Calu3 (cell line): ENCODE results near the gene TMC1. TPM values are rescaled to one million over a fixed set of nuclear protein-coding genes. Genes with fewer than 3 reads are reported as not detected.

Source experiments
- BruUV-seq: library from RNA; stranded (reverse); fragments of 400-500 nt; replicated peaks from 2 replicates; lab custom pipeline; 2021; lab: Mats Ljungman, UMichigan
- CTCF ChIA-PET: fragments of 300-600 bp; sonication (Branson Sonifier 250); formaldehyde crosslinking; loops from one replicate; lab custom pipeline; 2022; ENCODE audit warnings: antibody characterized with exemption; lab: Charles Lee
- DNase-seq: peaks from one replicate; pipeline ENCODE4 v3.0.0; 2022
- H3K27ac Mint-ChIP-seq: one replicate; pipeline ENCODE4 v1.8.0; 2022; ENCODE audit warnings: mixed read lengths; ENCODE audit not compliant: unreplicated experiment
- H3K27me3 Mint-ChIP-seq: one replicate; pipeline ENCODE4 v1.8.0; 2022; ENCODE audit warnings: mixed read lengths; ENCODE audit not compliant: unreplicated experiment
- H3K36me3 Mint-ChIP-seq: one replicate; pipeline ENCODE4 v1.8.0; 2022; ENCODE audit warnings: mild to moderate bottlenecking, moderate library complexity, mixed read lengths; ENCODE audit not compliant: insufficient read depth, unreplicated experiment
- H3K4me1 Mint-ChIP-seq: one replicate; pipeline ENCODE4 v1.8.0; 2022; ENCODE audit warnings: mild to moderate bottlenecking, low read depth, mixed read lengths; ENCODE audit not compliant: unreplicated experiment
- H3K4me3 Mint-ChIP-seq: one replicate; pipeline ENCODE4 v1.8.0; 2022; ENCODE audit warnings: mild to moderate bottlenecking, low read depth, moderate library complexity, mixed read lengths; ENCODE audit not compliant: unreplicated experiment
- H3K9me3 Mint-ChIP-seq: one replicate; pipeline ENCODE4 v1.8.0; 2022; ENCODE audit warnings: low read depth, mixed read lengths; ENCODE audit not compliant: unreplicated experiment
- intact Hi-C: fragments of 100-400 bp; cut with micrococcal nuclease; formaldehyde crosslinking; loops from one replicate; pipeline ENCODE4 v1.10.0; 2022; ENCODE audit not compliant: unreplicated experiment
- total RNA-seq: library from RNA; stranded (reverse); gene quantifications from 2 replicates; pipeline ENCODE4 v1.2.3, GENCODE V29; 2022
- TF ChIP-seq, protein P1 (sequence below): fragments of 200-600 bp; IDR thresholded peaks from one replicate; pipeline ENCODE4 v1.8.0; 2022; ENCODE audit warnings: antibody characterized with exemption; ENCODE audit not compliant: unreplicated experiment

TMC1 gene
- total RNA-seq, 1 experiment from 2014 or later = not detected

DNA sequence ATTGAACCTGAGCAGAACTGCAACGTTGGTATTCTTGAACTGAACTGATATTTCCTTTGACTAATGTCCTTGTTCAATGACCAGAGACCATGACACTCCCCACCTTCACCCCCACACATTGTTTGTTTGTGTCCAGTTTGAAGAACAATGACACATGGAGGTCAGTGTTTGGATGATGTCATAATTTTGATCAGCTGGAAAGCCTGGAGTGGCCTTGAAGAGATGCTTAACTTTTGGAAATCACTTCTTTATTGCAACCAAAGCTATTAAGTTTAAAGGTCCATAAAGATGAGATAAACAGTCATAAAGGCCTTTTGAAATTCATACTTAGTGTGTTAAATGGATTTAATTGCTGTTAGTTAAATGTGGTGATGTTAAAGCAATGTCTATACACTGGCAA, 92.7 kb downstream of the TMC1 start:
- no TSS peak for BruUV-seq
- intact Hi-C loops = no loop called here

DNA sequence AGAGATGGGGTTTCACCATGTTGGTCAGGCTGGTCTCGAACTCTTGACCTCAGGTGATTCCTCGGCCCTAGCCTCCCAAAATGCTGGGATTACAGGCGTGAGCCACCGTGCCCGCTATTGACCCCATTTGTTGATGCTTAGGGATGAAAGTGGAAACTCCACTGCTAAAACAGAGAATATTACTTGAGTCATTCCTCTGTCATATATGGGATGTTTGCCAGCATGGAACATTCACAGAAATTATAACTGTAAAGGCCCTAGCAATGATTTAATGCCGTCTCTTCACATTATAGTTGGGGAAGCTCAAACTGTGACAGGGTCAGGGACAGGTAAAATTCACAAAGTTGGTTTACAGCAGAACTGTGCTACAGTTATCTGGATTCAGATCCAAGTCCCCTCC, 94.5 kb downstream of the TMC1 start:
- intact Hi-C loops = no loop called here
- no peaks in the 10 kb centered on the region for H3K9me3 Mint-ChIP-seq
- no peaks in the 10 kb centered on the region for H3K36me3 Mint-ChIP-seq
- no peak for DNase-seq
- TF ChIP-seq, protein P1, sequence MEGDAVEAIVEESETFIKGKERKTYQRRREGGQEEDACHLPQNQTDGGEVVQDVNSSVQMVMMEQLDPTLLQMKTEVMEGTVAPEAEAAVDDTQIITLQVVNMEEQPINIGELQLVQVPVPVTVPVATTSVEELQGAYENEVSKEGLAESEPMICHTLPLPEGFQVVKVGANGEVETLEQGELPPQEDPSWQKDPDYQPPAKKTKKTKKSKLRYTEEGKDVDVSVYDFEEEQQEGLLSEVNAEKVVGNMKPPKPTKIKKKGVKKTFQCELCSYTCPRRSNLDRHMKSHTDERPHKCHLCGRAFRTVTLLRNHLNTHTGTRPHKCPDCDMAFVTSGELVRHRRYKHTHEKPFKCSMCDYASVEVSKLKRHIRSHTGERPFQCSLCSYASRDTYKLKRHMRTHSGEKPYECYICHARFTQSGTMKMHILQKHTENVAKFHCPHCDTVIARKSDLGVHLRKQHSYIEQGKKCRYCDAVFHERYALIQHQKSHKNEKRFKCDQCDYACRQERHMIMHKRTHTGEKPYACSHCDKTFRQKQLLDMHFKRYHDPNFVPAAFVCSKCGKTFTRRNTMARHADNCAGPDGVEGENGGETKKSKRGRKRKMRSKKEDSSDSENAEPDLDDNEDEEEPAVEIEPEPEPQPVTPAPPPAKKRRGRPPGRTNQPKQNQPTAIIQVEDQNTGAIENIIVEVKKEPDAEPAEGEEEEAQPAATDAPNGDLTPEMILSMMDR = no peak
- no TSS peak for BruUV-seq
- CTCF ChIA-PET = no interaction called here
- no peaks in the 10 kb centered on the region for H3K4me1 Mint-ChIP-seq
- H3K27ac Mint-ChIP-seq = no peak overlapping the region
- H3K4me3 Mint-ChIP-seq = no peak overlapping the region
- H3K27me3 Mint-ChIP-seq = no peaks in the 10 kb centered on the region

More for the DNA sequence above, 92.7 kb downstream of the TMC1 start:
- Mint-ChIP-seq H3K36me3 (no peaks in the 10 kb centered on the region), H3K27me3 (no peaks in the 10 kb centered on the region), H3K9me3 (peaks cover 2% of the 10 kb centered on the region), H3K4me1 (no peaks in the 10 kb centered on the region), H3K4me3 (no peak overlapping the region), H3K27ac (no peak overlapping the region)
- no peak for DNase-seq
- TF ChIP-seq, protein P1 = no peak
- CTCF ChIA-PET = no interaction called here

DNA sequence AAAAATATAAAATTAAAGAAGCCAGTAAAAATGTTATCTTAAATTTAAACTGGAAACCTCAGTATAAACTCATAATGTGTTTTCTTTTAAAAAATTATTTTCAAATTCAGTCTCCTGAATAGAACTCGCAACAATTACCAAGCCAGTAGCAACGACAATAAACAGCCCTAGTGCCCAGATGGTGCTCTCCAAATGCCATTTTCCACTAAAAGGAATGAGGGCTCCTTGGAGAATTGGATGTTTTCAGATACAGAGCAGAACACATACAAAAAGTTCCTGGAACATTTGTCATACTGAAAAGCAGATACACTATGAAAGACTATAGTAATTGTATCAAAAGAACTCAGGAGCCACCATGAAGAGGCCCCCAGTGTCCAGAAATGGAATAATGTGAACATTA, 97.4 kb downstream of the TMC1 start:
- CTCF ChIA-PET = no interaction called here
- TF ChIP-seq, protein P1 = no peak
- no peak for DNase-seq
- Mint-ChIP-seq H3K4me1 (no peaks in the 10 kb centered on the region), H3K27ac (no peak overlapping the region), H3K36me3 (no peaks in the 10 kb centered on the region), H3K27me3 (no peaks in the 10 kb centered on the region), H3K4me3 (no peak overlapping the region), H3K9me3 (no peaks in the 10 kb centered on the region)
- intact Hi-C loops = no loop called here
- no TSS peak for BruUV-seq

DNA sequence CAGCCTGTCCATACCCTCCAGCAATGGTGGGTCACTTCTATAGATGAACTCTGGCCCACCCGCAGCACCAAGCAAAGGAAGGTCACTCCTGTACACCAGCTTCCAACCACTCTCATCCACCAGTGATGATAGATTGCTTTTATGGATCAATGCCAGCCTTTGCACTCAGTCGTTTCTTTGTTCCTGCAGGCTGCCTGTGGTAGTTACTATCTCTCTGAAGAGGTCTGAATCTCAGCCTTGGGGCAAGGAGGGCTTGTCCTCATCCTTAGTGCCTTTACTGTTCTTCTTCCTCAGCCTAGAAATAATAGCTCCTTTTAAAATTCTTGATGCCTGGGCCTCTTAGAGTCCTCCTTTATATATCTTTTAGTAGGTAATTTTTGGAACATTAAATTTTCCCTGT, 100.8 kb downstream of the TMC1 start:
- CTCF ChIA-PET = interaction anchor here (0.7 kb wide), 1 partner anchor 105 kb away, joined by 3 read pairs; no protein-coding TSS in a partner anchor
- H3K4me1 Mint-ChIP-seq = no peaks in the 10 kb centered on the region
- BruUV-seq = no TSS peak
- no peaks in the 10 kb centered on the region for H3K9me3 Mint-ChIP-seq
- H3K27ac Mint-ChIP-seq = no peak overlapping the region
- H3K27me3 Mint-ChIP-seq = no peaks in the 10 kb centered on the region
- TF ChIP-seq, protein P1 = no peak
- DNase-seq = no peak
- intact Hi-C loops = loop anchor here (10.0 kb wide), 1 partner anchor 63 kb away; no protein-coding TSS in a partner anchor
- no peaks in the 10 kb centered on the region for H3K36me3 Mint-ChIP-seq
- H3K4me3 Mint-ChIP-seq = no peak overlapping the region
